D721Med (cell line): ENCODE results near the gene VPS26A.

ENCODE experiments used
- DNase-seq: peaks from one replicate; pipeline ENCODE4 v3.0.0; 2011; ENCODE audit warnings: low spot score; ENCODE audit not compliant: insufficient read length
- FAIRE-seq: peaks from 2 replicates; lab custom pipeline; 2011; peaks lifted over from hg19 to GRCh38; lab: Jason Lieb, UNC
- CTCF ChIP-seq: IDR thresholded peaks from 2 replicates; pipeline ENCODE4 v1.5.1; 2012; ENCODE audit warnings: mild to moderate bottlenecking, control low read depth; ENCODE audit not compliant: insufficient read depth; ENCODE audit errors: missing control alignments

Gene VPS26A

DNA sequence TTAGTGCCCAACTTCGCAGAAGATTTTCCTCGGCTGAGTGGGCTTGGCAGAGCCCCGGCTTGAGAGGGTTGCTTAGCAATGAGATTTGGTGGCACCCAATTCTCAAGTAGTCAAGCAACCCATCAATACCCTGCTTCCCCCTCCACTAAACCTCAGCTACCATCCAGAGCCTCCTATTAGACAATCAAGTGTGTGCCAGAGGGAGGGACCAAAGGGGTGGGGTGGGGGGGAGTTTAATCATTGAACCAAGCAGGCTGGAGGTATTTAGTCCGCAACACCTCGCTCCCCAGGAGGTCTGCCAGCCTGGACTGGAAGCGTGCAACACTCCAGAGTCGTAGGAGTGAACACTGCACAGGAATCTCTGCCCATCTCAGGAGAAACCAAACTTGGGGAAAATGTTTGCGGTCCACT, 96.1 kb downstream of the VPS26A start, which contains the start of gene HKDC1:
Gene HKDC1, plus strand, starts transcription at position 292 of the 411 bp plus-strand sequence. Its CDS starts 104 bp downstream, at position 396.
- FAIRE-seq (no peak), DNase-seq (no peak)
- TF ChIP-seq CTCF = no peak

GRCh38 chr10:69220507-69220906, 96.5 kb downstream of the VPS26A start:
- DNase-seq (no peak), FAIRE-seq (no peak)
- TF ChIP-seq CTCF = no peak
